Measurements from ENCODE around the gene FLII. TPM values are rescaled to one million over a fixed set of nuclear protein-coding genes. Genes with fewer than 3 reads are reported as not detected.
A peak's percentile ranks its signal among the peaks of the same experiment; 100 is the strongest.

FLII gene
- total RNA-seq, 1 donor from 2014 or later: 327 TPM

DNA sequence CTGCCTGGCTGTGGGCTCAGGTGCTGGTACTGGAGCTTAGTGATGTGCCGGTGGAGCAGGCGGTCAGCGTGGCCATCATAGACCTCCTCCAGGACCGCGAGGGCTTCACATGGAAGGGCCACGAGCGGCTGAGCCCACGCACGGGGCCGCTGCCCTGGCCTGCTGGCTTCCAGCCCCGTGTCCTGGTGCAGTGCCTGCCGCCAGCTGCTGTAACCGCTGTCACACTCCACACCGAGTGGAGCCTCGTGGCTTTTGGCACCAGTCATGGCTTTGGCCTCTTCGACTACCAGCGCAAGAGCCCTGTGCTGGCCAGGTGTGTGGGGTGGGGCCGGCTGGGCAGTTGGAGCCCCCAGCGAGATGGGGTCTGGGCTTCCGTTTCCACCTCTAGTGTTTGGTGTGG lies 21.1 kb downstream of the FLII start:
- Histone ChIP-seq H3K27ac (no peak overlapping the region), H3K4me3 (no peak overlapping the region), H3K36me3 (peaks cover 67% of the 10 kb centered on the region), H3K27me3 (ENCODE audit: low read depth) (no peaks in the 10 kb centered on the region), H3K4me1 (no peaks in the 10 kb centered on the region), H3K9me3 (no peaks in the 10 kb centered on the region)
- intact Hi-C loops (cut with DNase I): no loop called here
- TF ChIP-seq, protein P1, sequence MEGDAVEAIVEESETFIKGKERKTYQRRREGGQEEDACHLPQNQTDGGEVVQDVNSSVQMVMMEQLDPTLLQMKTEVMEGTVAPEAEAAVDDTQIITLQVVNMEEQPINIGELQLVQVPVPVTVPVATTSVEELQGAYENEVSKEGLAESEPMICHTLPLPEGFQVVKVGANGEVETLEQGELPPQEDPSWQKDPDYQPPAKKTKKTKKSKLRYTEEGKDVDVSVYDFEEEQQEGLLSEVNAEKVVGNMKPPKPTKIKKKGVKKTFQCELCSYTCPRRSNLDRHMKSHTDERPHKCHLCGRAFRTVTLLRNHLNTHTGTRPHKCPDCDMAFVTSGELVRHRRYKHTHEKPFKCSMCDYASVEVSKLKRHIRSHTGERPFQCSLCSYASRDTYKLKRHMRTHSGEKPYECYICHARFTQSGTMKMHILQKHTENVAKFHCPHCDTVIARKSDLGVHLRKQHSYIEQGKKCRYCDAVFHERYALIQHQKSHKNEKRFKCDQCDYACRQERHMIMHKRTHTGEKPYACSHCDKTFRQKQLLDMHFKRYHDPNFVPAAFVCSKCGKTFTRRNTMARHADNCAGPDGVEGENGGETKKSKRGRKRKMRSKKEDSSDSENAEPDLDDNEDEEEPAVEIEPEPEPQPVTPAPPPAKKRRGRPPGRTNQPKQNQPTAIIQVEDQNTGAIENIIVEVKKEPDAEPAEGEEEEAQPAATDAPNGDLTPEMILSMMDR (IDR thresholded peaks at IDR 0.05): no peak
- no peak for DNase-seq
- no peak for ATAC-seq

- Histone ChIP-seq H3K9me3 (no peaks in the 10 kb centered on the region), H3K27ac (no peak overlapping the region), H3K36me3 (peaks cover 60% of the 10 kb centered on the region), H3K27me3 (ENCODE audit: low read depth) (no peaks in the 10 kb centered on the region), H3K4me1 (no peaks in the 10 kb centered on the region), H3K4me3 (no peak overlapping the region)
- intact Hi-C loops (cut with DNase I): no loop called here
- TF ChIP-seq, protein P1 (IDR thresholded peaks at IDR 0.05): no peak
- ATAC-seq (no peak), DNase-seq (no peak)
Observed at GRCh38 chr17:18236494-18236893, 22.0 kb downstream of the FLII start.

DNA sequence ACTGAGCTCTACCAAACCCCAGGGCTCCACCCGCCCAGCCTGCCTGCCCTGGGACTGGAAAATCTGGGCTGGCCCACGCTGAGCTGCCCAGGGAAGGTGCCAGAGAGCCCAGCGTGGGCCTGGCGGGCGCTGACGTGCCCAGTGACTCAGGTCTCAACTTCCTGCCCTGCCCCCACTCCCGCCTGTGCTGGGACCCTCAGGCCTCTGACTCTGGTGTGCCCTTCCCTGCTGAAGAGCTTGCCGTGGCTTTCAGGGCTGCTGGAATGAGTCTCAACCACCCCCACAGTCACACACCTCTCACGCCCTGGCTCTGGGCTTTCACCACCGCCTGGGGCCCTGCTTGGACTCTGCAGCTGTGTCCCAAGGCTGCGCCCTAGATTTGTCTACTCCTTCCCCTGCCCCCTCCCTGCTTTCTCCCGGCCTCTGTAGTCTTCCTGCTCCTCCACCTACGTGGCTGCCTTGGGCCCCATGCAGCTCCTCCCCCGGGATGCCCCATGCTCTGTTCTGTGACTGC lies 22.7 kb downstream of the FLII start:
- intact Hi-C loops (cut with DNase I): no loop called here
- H3K9me3 ChIP-seq: no peaks in the 10 kb centered on the region
- H3K36me3 ChIP-seq: peaks cover 55% of the 10 kb centered on the region
- no peak overlapping the region for H3K27ac ChIP-seq
- DNase-seq: no peak
- H3K4me1 ChIP-seq: no peaks in the 10 kb centered on the region
- no peak overlapping the region for H3K4me3 ChIP-seq
- TF ChIP-seq, protein P1 (IDR thresholded peaks at IDR 0.05): no peak
- no peaks in the 10 kb centered on the region for H3K27me3 ChIP-seq (ENCODE audit: low read depth)
- peak in 1 of 2 donors; percentile 4 for ATAC-seq

DNA sequence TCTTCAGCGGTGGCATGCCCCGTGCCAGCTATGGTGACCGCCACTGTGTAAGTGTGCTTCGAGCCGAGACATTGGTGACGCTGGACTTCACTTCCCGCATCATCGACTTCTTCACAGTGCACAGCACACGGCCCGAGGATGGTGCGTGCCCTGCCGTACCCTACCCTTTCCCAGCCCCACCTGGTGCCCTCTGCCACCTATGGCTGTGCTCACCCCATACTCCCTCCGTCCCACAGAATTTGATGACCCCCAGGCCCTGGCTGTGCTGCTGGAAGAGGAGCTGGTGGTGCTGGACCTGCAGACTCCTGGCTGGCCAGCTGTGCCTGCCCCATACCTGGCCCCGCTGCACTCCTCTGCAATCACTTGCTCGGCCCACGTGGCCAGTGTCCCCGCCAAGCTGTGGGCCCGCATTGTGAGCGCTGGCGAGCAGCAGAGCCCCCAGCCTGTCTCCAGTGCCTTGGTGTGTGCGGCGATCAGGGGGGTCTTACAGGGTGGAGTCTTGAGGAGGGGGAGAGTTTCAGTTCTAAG lies 23.6 kb downstream of the FLII start:
- no peaks in the 10 kb centered on the region for H3K9me3 ChIP-seq
- H3K27ac ChIP-seq: no peak overlapping the region
- H3K36me3 ChIP-seq: peaks cover 55% of the 10 kb centered on the region
- H3K4me3 ChIP-seq: no peak overlapping the region
- TF ChIP-seq, protein P1 (IDR thresholded peaks at IDR 0.05): no peak
- DNase-seq: no peak
- intact Hi-C loops (cut with DNase I): no loop called here
- ATAC-seq: no peak
- H3K27me3 ChIP-seq (ENCODE audit: low read depth): no peaks in the 10 kb centered on the region
- no peaks in the 10 kb centered on the region for H3K4me1 ChIP-seq

- ATAC-seq: no peak
- intact Hi-C loops (cut with DNase I): no loop called here
- H3K36me3 ChIP-seq: peaks cover 55% of the 10 kb centered on the region
Observed at GRCh38 chr17:18233803-18234518, 24.6 kb downstream of the FLII start.

More at GRCh38 chr17:18233803-18234518, 24.6 kb downstream of the FLII start:
- Histone ChIP-seq H3K27ac (no peak overlapping the region), H3K27me3 (ENCODE audit: low read depth) (no peaks in the 10 kb centered on the region), H3K4me1 (no peaks in the 10 kb centered on the region), H3K4me3 (no peak overlapping the region), H3K9me3 (no peaks in the 10 kb centered on the region)
- TF ChIP-seq, protein P1 (IDR thresholded peaks at IDR 0.05): no peak
- no peak for DNase-seq
